GM19463 (cell line): ENCODE data around the gene DPP10.

Source experiments
- ATAC-seq: cut with Tn5 transposase; IDR thresholded peaks from one replicate; pipeline ENCODE4 v1.9.1; 2021; ENCODE audit warnings: mild to moderate bottlenecking, moderate library complexity; ENCODE audit not compliant: unreplicated experiment

DPP10 gene

DNA sequence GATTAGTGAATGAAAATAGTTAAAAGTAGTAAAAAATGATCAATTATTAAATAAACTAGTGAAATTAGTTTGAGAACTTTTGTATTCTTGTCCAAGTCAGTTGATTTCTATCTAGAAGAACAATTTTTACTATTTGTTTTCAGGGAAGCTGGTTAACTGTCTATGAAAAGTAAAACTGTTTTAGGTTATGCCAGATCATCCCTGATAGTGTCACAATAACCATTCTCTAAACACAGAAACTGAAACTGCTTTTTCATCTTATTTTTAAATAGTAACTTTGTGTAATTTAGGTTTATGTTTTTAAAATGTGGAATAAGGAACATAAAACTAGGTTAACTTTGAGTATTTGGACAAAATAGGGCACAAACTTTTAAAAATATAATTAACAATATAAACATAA is 1087.2 kb downstream of the DPP10 start:
- ATAC-seq = no peak

DNA sequence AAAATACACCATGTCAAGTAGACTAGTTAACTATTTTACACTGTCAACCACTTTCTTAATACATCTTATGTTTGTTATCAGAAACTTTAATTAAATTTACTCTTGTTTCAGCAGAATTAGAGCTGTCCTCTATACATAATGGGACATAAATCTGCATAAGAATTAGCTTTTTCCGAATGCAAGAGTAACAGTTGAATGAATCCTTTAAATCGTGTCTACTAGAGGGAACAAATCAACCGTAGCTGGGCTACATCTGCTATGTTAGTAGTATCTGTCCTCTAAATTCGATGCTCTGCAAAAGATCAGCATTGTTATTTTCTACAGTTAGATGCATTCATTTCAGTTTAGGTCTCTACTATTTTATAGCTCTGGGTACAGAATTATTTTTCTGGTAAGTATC is 1090.6 kb downstream of the DPP10 start:
- ATAC-seq = no peak

GRCh38 chr2:115541814-115542213 is 1099.4 kb downstream of the DPP10 start:
- no peak for ATAC-seq

DNA sequence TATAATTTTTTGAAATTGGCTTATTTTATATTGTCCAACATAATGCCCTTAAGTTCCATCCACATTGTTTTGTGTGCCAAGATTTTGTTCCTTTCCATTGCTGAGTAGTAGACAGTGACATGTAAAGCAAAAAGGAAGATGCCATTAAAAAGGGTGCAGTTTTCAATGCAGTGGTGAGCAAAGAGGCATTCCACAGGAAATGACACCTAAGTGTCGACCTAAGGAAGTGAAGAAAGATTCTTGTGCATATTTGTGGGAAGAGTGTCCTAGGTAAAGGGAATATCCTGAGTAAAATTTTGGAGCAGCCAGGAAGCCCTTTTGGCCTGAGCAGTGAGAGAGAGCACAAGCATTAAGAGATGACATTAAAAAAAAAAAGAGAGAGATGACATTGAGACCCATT is 1099.9 kb downstream of the DPP10 start:
- no peak for ATAC-seq

GRCh38 chr2:115543024-115543423 is 1100.6 kb downstream of the DPP10 start:
- no peak for ATAC-seq

GRCh38 chr2:115543461-115543860 is 1101.0 kb downstream of the DPP10 start:
- ATAC-seq = no peak

DNA sequence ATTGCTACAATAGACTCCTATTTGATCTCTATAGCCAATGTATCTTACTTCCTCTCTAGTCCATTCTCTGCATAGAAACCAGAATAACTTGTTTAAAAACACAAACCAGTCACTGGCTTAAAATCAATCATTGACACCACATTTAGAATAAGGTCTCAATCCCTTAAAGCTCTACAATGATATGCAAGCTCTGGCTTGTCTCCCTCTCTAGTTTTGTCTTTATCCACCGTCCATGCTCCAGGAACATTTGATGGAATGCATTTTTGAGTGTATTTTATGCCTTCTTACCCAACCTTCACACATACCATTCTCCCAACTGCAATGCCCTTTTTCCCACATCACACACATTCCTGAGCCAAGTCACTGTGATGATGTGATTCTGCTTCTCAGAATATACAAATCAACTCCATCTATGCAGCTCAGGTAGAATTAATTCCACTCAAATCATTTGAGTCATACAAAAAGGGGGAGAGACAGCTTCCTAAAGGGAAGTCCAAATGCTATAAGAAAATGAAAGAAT is 1107.2 kb downstream of the DPP10 start:
- ATAC-seq = no peak

GRCh38 chr2:115552726-115553125 is 1110.3 kb downstream of the DPP10 start:
- no peak for ATAC-seq

DNA sequence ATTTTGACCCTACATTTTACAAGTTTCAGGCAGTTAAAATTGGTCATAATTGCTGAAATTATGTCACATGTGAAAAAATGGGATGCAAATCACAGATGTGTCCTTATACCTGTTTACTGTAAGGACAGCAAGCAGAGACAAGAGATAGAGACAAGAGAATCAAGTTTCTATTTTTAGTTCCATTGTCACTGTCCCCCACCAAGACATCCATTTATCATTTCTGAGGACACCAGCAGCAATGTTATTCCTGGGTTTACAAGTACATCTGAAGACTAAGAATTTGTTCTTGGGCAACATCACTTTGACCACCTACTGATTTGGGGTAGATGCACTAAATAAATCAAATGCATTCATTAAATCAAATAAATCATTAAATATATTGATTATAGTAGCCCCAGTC is 1111.7 kb downstream of the DPP10 start:
- no peak for ATAC-seq

DNA sequence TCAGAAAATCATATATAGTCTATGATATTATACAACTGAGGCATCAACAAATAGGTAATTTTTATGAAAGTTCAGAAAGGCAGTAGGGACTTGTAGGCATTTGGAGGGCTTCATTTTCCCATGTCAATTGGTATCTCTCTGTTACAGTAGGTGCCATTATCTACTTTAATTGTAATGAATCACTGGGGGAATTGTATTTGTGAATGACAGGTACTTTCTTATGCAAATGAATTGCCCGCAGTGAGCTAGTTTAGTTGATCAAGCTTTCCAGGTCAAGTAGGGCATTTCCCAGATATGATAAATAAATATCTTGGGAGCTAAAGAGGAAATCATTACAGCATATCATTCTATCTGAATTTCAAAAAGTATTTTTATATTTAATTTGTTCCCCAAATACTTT is 1116.3 kb downstream of the DPP10 start:
- no peak for ATAC-seq

DNA sequence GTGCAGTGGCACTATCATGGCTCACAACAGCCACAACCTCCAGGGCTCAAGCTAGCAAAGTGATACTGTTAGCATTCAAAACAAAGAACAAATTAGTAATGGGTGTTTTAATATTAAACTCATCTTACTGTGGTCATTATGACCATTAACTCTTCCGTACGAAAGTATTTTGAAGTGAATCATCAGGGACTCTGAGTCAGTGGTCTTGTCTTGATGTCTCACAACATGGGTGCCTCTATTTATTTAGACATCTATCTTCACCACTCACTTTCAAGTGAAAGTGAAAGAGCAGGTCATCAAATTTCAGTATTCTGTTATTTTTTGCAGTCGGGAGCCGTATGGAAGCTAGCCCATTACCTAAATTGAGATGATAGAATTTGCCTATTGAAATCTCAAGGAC is 1118.2 kb downstream of the DPP10 start:
- ATAC-seq = no peak

DNA sequence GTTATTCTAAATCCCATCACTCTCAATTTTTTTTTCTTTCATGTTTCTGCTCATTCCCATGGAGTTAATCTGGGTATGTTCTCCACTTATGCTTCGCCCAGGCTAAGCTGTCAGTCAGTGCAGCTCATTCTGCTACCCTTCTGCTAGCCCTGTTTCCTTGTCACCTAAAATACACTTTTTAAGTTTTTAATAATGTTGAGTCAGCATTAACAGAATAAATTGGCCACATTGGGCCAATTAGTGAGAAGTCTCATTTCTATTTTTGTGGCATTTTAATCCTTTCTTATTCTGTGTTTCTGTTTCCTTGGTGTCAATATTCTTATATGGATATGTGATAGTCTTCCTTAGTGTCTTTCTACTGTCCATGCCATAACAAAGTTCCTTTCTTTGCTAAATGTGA is 1126.2 kb downstream of the DPP10 start:
- ATAC-seq = no peak

DNA sequence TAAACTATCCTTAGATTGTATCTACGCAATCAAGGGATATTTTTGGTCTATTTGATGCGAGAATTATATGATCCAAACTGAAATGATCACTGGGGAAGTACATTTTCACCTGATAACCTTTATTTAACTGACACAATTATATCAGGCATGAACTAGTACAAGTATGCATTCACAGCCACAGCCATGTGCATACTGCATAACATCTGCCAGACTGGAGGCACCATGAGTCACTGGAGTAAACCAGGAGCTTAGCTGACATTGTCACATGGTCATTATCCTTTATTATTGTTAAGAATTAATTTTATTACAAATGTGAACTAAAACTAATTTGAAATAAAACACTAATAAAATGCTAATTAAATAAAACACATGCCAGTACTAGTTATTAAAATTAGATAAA is 1127.1 kb downstream of the DPP10 start:
- no peak for ATAC-seq

DNA sequence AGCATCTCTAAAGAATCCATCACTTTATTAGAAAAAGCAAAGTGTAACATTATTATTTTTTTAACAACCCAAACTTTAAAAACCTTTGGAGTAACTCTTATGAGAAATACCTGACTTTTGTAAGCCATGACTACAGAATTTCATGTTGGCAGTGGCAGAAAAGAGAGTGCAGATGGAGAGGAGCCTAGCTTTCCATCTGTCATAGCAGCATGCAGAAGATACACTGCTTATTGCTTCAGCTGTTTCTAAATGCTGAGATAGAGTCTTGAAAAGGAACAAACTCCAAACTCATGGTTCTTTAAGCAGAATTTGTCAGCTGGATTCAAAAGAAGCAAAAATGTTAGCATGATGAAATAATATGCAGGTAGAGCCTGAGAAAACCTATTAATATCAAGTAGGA is 1130.3 kb downstream of the DPP10 start:
- ATAC-seq = no peak

GRCh38 chr2:115573756-115574155 is 1131.3 kb downstream of the DPP10 start:
- ATAC-seq = no peak

DNA sequence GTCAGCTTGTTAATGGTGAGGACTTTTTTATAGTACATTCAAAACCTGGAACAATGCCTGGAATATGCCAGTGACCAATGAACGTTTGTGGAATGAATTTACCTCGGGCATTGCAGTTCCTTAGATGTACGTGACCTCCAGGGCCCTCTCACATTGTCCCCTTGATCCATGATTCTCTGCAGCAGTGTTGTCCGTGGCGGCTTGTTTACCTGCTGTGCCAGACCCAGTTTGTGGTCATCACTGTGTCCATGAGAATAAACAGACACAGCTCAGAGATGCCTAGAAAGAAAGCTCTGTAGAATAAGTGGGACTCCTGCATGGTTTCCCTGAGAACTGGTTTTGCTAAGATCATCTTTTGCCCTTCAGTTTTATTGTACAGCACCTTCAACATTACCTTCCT is 1132.2 kb downstream of the DPP10 start:
- ATAC-seq = no peak

GRCh38 chr2:115580784-115581183 is 1138.3 kb downstream of the DPP10 start:
- no peak for ATAC-seq

GRCh38 chr2:115584507-115584906 is 1142.1 kb downstream of the DPP10 start:
- no peak for ATAC-seq

DNA sequence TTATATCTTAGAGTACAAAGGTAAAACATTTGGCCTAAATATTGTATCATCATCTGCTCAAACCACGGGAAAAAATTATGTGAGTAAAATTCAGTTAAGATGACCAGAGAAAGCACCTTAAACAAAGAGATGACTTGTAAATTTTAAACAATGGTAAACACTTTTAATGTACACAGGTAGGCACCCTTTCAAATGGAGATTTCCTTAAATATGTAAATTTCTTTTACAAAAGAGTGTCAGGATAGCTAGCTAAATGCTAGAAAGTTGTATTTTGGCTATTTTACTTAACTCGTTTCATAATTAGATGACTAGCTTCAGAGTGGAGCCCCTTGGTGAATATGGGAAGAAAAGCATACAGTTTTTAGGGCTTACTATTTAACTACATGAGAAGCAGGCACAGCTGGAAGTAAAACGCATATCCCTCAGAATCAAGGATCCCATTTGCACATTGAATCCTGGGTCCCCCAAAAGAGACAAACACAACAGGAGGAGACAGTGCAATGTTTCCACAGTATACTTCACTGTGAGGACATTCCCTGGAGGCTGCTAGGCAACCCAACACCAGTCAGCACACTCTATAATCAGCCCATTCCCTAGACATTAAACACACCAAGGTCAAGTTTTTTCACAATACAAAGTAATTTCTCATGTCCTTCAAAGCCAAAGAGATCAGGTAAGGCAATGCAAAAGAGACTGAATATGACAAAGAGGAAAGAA is 1154.4 kb downstream of the DPP10 start:
- ATAC-seq = no peak

- no peak for ATAC-seq
These were observed 1160.8 kb downstream of the DPP10 start for GRCh38 chr2:115603285-115603684.

DNA sequence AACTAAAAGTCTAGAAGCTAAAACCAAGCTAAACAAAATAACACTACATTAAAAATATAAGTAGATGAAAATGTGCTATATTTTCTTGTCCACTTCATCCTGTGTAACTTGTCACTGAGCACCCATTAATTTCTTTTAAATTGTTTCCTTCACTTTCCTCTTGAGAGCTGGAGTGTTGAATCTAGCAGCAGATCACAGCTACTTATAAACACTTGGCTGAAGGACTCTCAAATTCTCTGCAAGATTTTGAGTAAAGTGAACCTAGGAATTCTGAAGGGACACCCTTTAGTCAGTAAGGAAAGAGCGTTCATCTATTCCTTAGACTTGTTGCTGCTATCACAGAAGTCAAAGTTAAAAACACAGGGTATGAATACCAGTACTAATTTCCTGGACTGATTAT is 1163.9 kb downstream of the DPP10 start:
- ATAC-seq = no peak

GRCh38 chr2:115609978-115610377 is 1167.5 kb downstream of the DPP10 start:
- no peak for ATAC-seq

DNA sequence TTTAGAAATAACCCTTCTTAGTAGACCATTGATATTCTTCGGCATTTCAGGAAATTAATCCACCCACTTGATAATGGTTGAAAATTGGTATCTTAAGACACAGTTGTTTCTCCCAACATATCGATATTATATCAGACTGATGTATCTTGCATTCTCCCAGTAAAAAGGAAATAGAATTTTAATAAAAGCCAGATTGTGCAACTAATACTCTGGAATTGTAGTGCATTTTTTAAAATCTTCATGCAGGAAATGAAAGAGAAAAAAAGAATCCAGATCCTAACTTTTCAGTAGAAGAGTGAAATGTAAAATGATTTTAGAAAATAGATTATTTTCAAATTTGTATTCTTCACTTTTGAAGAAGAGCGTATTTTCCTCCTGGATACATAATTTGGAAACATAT is 1168.4 kb downstream of the DPP10 start:
- ATAC-seq = no peak
